Cerebellar cortex (tissue), 1 donor: Measurements from ENCODE around the gene AUH.

ENCODE experiments used
- DNase-seq: peaks from one replicate; pipeline ENCODE4 v3.0.0-alpha.2; 2015; ENCODE audit warnings: low spot score

Gene AUH

GRCh38 chr9:91164724-91165520 lies 196.8 kb downstream of the AUH start:
- DNase-seq = no peak
